ENCODE data around the gene SLC7A10. TPM values are rescaled to one million over a fixed set of nuclear protein-coding genes. Genes with fewer than 3 reads are reported as not detected.

SLC7A10 gene
- total RNA-seq, 4 donors from 2014 or later: not detected

DNA sequence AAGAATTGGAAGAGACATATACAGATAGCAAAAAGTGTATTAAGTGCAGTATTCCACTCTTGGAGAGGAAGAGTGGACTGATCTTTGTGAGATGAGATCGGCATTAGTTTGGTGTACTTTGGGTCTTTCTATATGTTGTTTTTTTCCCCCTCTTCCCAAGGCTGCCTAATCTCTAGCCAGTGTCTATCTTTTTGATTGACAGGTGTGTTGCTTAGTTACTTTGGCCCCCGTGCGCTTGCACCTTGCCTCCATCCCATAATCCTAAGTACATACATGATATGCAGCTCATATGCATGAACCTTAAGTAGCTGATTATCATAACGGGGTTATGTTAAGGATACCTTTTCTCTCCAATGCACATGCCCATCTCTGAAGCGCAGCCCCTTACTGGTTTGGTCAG, 4.3 kb upstream of the SLC7A10 start:
- in situ Hi-C loops (cut with MboI; ENCODE audit: low sequenced_read_pairs in 4 of 4) (loop anchor here (5.0 to 25.0 kb wide), 3 partner anchors 85 to 532 kb away; no protein-coding TSS in a partner anchor), intact Hi-C loops (cut with DNase I; ENCODE audit: low total_unique reads) (no loop called here)
- Histone ChIP-seq H3K4me3 (no peak overlapping the region), H3K9me3 (peaks cover 0 to 20% (median 0%) of the 10 kb centered on the region in 3 donors), H3K27me3 (peaks cover 29 to 47% (median 34%) of the 10 kb centered on the region in 3 donors), H3K36me3 (no peaks in the 10 kb centered on the region), H3K4me1 (no peaks in the 10 kb centered on the region), H3K27ac (no peak overlapping the region)
- TF ChIP-seq POLR2A (IDR thresholded peaks at IDR 0.05): no peak
- TF ChIP-seq, protein P1, sequence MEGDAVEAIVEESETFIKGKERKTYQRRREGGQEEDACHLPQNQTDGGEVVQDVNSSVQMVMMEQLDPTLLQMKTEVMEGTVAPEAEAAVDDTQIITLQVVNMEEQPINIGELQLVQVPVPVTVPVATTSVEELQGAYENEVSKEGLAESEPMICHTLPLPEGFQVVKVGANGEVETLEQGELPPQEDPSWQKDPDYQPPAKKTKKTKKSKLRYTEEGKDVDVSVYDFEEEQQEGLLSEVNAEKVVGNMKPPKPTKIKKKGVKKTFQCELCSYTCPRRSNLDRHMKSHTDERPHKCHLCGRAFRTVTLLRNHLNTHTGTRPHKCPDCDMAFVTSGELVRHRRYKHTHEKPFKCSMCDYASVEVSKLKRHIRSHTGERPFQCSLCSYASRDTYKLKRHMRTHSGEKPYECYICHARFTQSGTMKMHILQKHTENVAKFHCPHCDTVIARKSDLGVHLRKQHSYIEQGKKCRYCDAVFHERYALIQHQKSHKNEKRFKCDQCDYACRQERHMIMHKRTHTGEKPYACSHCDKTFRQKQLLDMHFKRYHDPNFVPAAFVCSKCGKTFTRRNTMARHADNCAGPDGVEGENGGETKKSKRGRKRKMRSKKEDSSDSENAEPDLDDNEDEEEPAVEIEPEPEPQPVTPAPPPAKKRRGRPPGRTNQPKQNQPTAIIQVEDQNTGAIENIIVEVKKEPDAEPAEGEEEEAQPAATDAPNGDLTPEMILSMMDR (IDR thresholded peaks at IDR 0.05 in 4 of 5, conservative IDR thresholded peaks at IDR 0.05 in 1 of 5): no peak
- no peak for ATAC-seq
- no peak for DNase-seq

DNA sequence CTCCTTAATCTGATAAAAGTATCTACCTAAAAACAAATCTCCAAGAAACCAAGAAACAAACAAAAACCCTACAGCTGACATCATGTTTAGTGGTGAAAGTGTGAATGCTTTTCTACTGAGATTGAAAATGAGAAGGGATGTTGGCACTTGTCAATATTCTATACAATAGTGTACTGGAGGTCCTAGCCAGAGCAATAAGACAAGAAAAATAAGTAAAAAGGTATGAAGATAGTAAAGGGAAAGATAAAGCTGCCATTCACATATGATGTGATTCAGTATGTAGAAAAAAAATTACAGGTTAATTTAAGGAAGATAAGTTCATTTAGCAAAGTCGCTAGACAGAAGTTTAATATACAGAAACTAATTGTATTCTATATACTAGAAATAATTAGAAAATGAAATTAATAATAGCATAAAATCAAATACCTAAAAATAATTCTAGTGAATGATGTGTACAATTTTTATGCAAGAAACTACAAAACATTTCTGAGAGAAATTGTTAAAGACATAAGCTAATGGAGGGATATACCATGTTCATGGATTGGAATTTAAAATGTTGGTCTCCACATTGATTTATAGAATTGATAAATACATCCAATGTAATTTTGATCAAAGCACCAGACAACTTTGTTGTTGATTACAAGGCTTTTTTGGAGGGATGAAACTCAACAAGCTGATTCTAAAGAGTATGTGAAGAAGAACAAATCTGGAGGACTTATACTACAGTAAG, 2.4 kb upstream of the SLC7A10 start:
- no peak for ATAC-seq
- TF ChIP-seq POLR2A (IDR thresholded peaks at IDR 0.05): no peak
- TF ChIP-seq, protein P1 (IDR thresholded peaks at IDR 0.05 in 4 of 5, conservative IDR thresholded peaks at IDR 0.05 in 1 of 5): no peak
- no peak overlapping the region for H3K27ac ChIP-seq
- in situ Hi-C loops (cut with MboI; ENCODE audit: low sequenced_read_pairs in 4 of 4) (loop anchor here in 3 of 4 donors (25.0 kb wide), 1 partner anchor 534 kb away; no protein-coding TSS in a partner anchor), intact Hi-C loops (cut with DNase I; ENCODE audit: low total_unique reads) (no loop called here)
- H3K9me3 ChIP-seq: peaks cover 0 to 20% (median 0%) of the 10 kb centered on the region in 3 donors
- no peaks in the 10 kb centered on the region for H3K36me3 ChIP-seq
- H3K27me3 ChIP-seq: peaks cover 41 to 59% (median 47%) of the 10 kb centered on the region in 3 donors
- H3K4me1 ChIP-seq: no peaks in the 10 kb centered on the region
- H3K4me3 ChIP-seq: peak overlapping the region in 1 of 4 donors; percentile 34
- no peak for DNase-seq

DNA sequence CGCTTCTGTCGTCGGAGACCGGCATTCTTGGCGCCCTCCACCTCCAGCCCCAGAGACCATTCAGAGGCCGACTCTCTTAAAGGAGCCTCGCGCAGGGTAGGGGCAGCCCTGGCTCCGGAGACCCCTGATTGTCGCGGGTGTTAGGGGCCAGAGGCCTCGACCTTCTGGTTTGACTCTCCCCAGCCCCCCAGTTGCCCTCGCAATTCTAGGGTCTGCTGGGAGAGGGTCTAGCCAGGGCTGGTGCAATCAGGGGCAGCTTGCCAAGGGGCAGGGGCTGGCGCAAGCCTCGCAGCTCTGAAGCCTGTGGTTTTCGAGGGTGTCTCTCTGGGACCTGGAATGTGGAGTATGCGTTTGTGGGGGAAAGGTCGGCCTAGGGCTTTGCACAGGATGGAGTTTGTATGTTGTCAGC, 1.6 kb upstream of the SLC7A10 start:
- no peak for DNase-seq
- no peaks in the 10 kb centered on the region for H3K36me3 ChIP-seq
- no peaks in the 10 kb centered on the region for H3K4me1 ChIP-seq
- H3K4me3 ChIP-seq: no peak overlapping the region
- no peak for ATAC-seq
- H3K9me3 ChIP-seq: peaks cover 0 to 20% (median 0%) of the 10 kb centered on the region in 3 donors
- H3K27ac ChIP-seq: no peak overlapping the region
- TF ChIP-seq, protein P1 (IDR thresholded peaks at IDR 0.05 in 4 of 5, conservative IDR thresholded peaks at IDR 0.05 in 1 of 5): no peak
- TF ChIP-seq POLR2A (IDR thresholded peaks at IDR 0.05): no peak
- intact Hi-C loops (cut with DNase I; ENCODE audit: low total_unique reads): no loop called here
- H3K27me3 ChIP-seq: peaks cover 41 to 59% (median 50%) of the 10 kb centered on the region in 3 donors
- in situ Hi-C loops (cut with MboI; ENCODE audit: low sequenced_read_pairs in 4 of 4): loop anchor here in 3 of 4 donors (25.0 kb wide), 1 partner anchor 535 kb away; no protein-coding TSS in a partner anchor

DNA sequence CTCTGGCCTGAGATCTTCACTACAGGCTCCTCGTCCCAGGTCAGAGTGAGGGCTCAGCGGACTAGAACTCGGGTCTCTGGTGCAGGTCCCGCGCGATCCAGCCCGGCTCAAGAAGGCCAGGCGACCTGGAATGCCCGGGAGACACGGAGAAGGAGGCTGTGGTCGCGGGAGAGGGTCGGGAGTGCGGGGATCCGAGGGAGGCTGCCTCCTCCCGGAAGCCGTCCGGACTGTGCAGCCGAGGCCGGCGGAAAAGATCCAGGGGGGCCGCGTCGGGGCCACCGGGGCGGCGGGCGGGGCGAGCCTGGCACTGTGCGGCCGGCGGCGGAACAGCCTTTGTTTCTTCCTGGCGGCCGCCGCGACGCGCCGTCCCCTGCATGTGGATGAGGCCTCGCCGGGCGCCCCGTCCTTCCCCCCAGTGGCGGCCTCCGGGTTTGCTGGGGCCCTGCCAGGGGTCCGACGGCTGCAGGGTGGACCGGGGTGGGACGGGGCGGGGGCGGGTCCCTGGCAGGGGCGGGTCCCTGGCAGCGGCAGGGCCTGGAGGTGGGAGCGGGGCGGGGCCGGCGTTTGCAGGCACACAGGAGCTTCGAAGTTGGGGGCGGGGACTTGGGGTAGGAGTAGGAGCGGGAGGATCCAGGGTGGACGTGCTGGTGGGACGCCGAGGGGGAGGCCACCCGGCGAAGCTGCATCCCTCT, 1.0 kb upstream of the SLC7A10 start:
- in situ Hi-C loops (cut with MboI; ENCODE audit: low sequenced_read_pairs in 4 of 4): loop anchor here in 3 of 4 donors (25.0 kb wide), 1 partner anchor 536 kb away; no protein-coding TSS in a partner anchor
- intact Hi-C loops (cut with DNase I; ENCODE audit: low total_unique reads): no loop called here
- no peak for TF ChIP-seq POLR2A (IDR thresholded peaks at IDR 0.05)
- TF ChIP-seq, protein P1 (IDR thresholded peaks at IDR 0.05 in 4 of 5, conservative IDR thresholded peaks at IDR 0.05 in 1 of 5): no peak
- Histone ChIP-seq H3K4me3 (peak overlapping the region in 2 of 4 donors; percentile 8 to 13), H3K36me3 (no peaks in the 10 kb centered on the region), H3K27me3 (peaks cover 41 to 62% (median 53%) of the 10 kb centered on the region in 3 donors), H3K4me1 (no peaks in the 10 kb centered on the region), H3K27ac (no peak overlapping the region), H3K9me3 (peaks cover 0 to 20% (median 0%) of the 10 kb centered on the region in 3 donors)
- DNase-seq: no peak
- ATAC-seq: no peak
